Peyer's patch (tissue), 4 donors: ENCODE data around the gene NARS2. TPM values are rescaled to one million over a fixed set of nuclear protein-coding genes. Genes with fewer than 3 reads are reported as not detected.

Source experiments
- DNase-seq, 3 donors: peaks; one replicate each; pipeline ENCODE4 v3.0.0-alpha.2; 2017 to 2019
- H3K27ac ChIP-seq, 4 donors: fragments of 200-600 bp; sonication (generic); one replicate each; pipeline ENCODE4 v1.5.1; 2016 to 2019
- H3K27me3 ChIP-seq, 2 donors: fragments of 200-600 bp; sonication (generic); one replicate each; pipeline ENCODE4 v1.5.1; 2019
- H3K36me3 ChIP-seq, 3 donors: fragments of 200-600 bp; sonication (generic); one replicate each; pipeline ENCODE4 v1.5.1; 2016 to 2019
- H3K4me1 ChIP-seq, 4 donors: fragments of 200-600 bp; sonication (generic); one replicate each; pipeline ENCODE4 v1.5.1; 2016 to 2019
- H3K4me3 ChIP-seq, 4 donors: fragments of 200-600 bp; sonication (generic); 1 replicate in 3 of 4; 2 replicates in 1 of 4; pipeline ENCODE4 v1.5.1; 2016 to 2019; ENCODE audit warnings: mild to moderate bottlenecking in 1 of 4
- H3K9me3 ChIP-seq, 4 donors: fragments of 200-600 bp; sonication (generic); one replicate each; pipeline ENCODE4 v1.5.1; 2016 to 2019; ENCODE audit warnings: mild to moderate bottlenecking in 1 of 4
- CTCF ChIP-seq, 6 experiments: fragments of 450-650 bp in 4 of 6; fragments of 200-600 bp in 2 of 6; sonication (generic) in 1 of 6; IDR thresholded peaks; one replicate each; pipeline ENCODE4 v1.5.1; 2017 to 2019; ENCODE audit warnings: antibody characterized with exemption in 6 of 6, mild to moderate bottlenecking in 3 of 6, moderate library complexity in 1 of 6
- POLR2A ChIP-seq, 2 donors: fragments of 450-650 bp; IDR thresholded peaks; one replicate each; pipeline ENCODE4 v1.5.1; 2017; ENCODE audit warnings: antibody characterized with exemption in 2 of 2, mild to moderate bottlenecking in 2 of 2, moderate library complexity in 2 of 2
- small RNA-seq, 2 donors: library from RNA; depleted of rRNA; stranded (forward); fragments of <200 nt; gene quantifications; one replicate each; pipeline ENCODE3, GENCODE V24; 2016
- total RNA-seq, 4 donors: library from RNA; depleted of rRNA; stranded (reverse); fragments of >200 nt; gene quantifications; one replicate each; pipeline ENCODE4 v1.1.0, GENCODE V29; 2016

NARS2 gene
- total RNA-seq, 4 donors from 2014 or later: 7.7 to 28.9 (median 10.7) TPM

GRCh38 chr11:78390809-78391208 lies 183.9 kb downstream of the NARS2 start:
- no peaks in the 10 kb centered on the region for H3K9me3 ChIP-seq
- peaks cover 0 to 8% (median 2%) of the 10 kb centered on the region in 4 donors for H3K4me1 ChIP-seq
- no peak overlapping the region for H3K27ac ChIP-seq
- DNase-seq: no peak
- no peaks in the 10 kb centered on the region for H3K27me3 ChIP-seq
- no peak for TF ChIP-seq CTCF (IDR thresholded peaks at IDR 0.05)
- no peak for TF ChIP-seq POLR2A (IDR thresholded peaks at IDR 0.05)
- no peaks in the 10 kb centered on the region for H3K36me3 ChIP-seq
- no peak overlapping the region for H3K4me3 ChIP-seq

DNA sequence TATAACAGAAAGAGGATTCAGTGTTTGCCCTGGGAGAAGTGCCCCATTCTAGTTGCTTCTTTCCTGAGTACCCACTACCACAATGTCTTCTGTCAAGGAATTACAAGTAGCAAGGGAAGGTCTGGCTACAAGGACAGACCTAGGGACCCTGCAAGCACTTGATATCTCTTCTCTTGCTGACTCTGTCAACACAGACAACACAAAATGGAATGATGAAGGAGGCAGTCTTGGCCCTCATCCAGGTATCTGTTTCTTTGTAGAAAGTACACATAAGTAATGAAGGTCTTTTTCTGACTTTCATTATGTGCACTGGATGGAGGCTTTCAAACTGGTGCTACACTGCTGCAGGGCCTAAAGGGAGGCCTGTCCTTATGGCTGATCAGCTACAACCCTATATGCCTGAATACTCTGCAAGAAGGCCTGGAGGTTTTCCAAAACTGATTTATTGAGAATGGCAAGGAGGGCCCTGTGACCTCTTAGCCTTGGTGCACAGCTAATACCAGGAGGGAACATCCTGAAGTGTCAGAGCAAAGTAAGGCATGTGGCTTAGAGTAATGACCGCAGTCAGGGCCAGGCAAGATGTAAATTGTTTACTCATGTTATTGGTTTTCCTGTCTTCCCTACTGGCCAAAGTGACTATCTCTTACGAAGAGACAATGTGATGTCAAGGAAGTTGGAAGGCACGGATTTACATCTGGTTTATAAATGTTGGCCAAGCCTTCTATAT lies 188.3 kb downstream of the NARS2 start:
- no peaks in the 10 kb centered on the region for H3K36me3 ChIP-seq
- peaks cover 0 to 7% (median 0%) of the 10 kb centered on the region in 4 donors for H3K4me1 ChIP-seq
- no peak for TF ChIP-seq POLR2A (IDR thresholded peaks at IDR 0.05)
- H3K4me3 ChIP-seq: no peak overlapping the region
- H3K27me3 ChIP-seq: no peaks in the 10 kb centered on the region
- peaks cover 0 to 5% (median 0%) of the 10 kb centered on the region in 4 donors for H3K9me3 ChIP-seq
- no peak for DNase-seq
- H3K27ac ChIP-seq: no peak overlapping the region

Small RNAs within 50 kb of the gene (small RNA-seq; reads per million reads assigned to genes)
- gene RNU6-311P: 0 reads per million in 2 donors

Other genes with a start within 250 kb of the NARS2 start
- gene GAB2, start 157.0 kb downstream of the NARS2 start, total RNA-seq: 10 to 100 TPM; 14.0 to 41.3 (median 34.7) TPM